ENCODE measurements around the gene SLC2A9. TPM values are rescaled to one million over a fixed set of nuclear protein-coding genes. Genes with fewer than 3 reads are reported as not detected.

SLC2A9 gene
- total RNA-seq, 2 experiments from 2014 or later, result 0.55 to 0.83 TPM

- POLR2A ChIA-PET, result no interaction called here
- Mint-ChIP-seq H3K4me3 (no peak overlapping the region), H3K9me3 (peaks cover 4% of the 10 kb centered on the region), H3K27me3 (peaks cover 11% of the 10 kb centered on the region), H3K36me3 (ENCODE audit: low read depth) (no peaks in the 10 kb centered on the region), H3K27ac (no peak overlapping the region), H3K4me1 (no peaks in the 10 kb centered on the region)
- DNase-seq, result no peak
- CTCF ChIA-PET, result no interaction called here
Observed at GRCh38 chr4:9859810-9860209, 161.5 kb downstream of the SLC2A9 start.

- H3K27me3 Mint-ChIP-seq, result peaks cover 14% of the 10 kb centered on the region
- H3K27ac Mint-ChIP-seq, result no peak overlapping the region
- no peak overlapping the region for H3K4me3 Mint-ChIP-seq
- DNase-seq, result no peak
- H3K9me3 Mint-ChIP-seq, result peaks cover 2% of the 10 kb centered on the region
- H3K36me3 Mint-ChIP-seq (ENCODE audit: low read depth), result no peaks in the 10 kb centered on the region
- H3K4me1 Mint-ChIP-seq, result no peaks in the 10 kb centered on the region
- ChIA-PET POLR2A (no interaction called here), CTCF (no interaction called here)
Observed at GRCh38 chr4:9849538-9849920, 171.8 kb downstream of the SLC2A9 start.

GRCh38 chr4:9847968-9848748, 173.1 kb downstream of the SLC2A9 start:
- Mint-ChIP-seq H3K4me1 (no peaks in the 10 kb centered on the region), H3K27ac (no peak overlapping the region), H3K9me3 (peaks cover 2% of the 10 kb centered on the region), H3K4me3 (no peak overlapping the region), H3K36me3 (ENCODE audit: low read depth) (no peaks in the 10 kb centered on the region), H3K27me3 (peaks cover 2% of the 10 kb centered on the region)
- no peak for DNase-seq
- ChIA-PET CTCF (interaction anchor here (0.7 kb wide), 1 partner anchor 144 kb away, joined by 4 read pairs; no protein-coding TSS in a partner anchor), POLR2A (no interaction called here)

- Mint-ChIP-seq H3K36me3 (ENCODE audit: low read depth) (no peaks in the 10 kb centered on the region), H3K9me3 (peaks cover 9% of the 10 kb centered on the region), H3K27me3 (peaks cover 11% of the 10 kb centered on the region), H3K27ac (no peak overlapping the region), H3K4me3 (no peak overlapping the region), H3K4me1 (no peaks in the 10 kb centered on the region)
- CTCF ChIA-PET, result interaction anchor here (1.1 kb wide), 1 partner anchor 169 kb away, joined by 3 read pairs; no protein-coding TSS in a partner anchor
- POLR2A ChIA-PET, result no interaction called here
- no peak for DNase-seq
Observed at GRCh38 chr4:9845791-9846493, 175.4 kb downstream of the SLC2A9 start.

- Mint-ChIP-seq H3K9me3 (peaks cover 18% of the 10 kb centered on the region), H3K27ac (no peak overlapping the region), H3K27me3 (peaks cover 34% of the 10 kb centered on the region), H3K4me1 (no peaks in the 10 kb centered on the region), H3K4me3 (no peak overlapping the region), H3K36me3 (ENCODE audit: low read depth) (peaks cover 3% of the 10 kb centered on the region)
- CTCF ChIA-PET, result no interaction called here
- no peak for DNase-seq
- POLR2A ChIA-PET, result no interaction called here
Observed at GRCh38 chr4:9841072-9841471, 180.2 kb downstream of the SLC2A9 start.

- Mint-ChIP-seq H3K36me3 (ENCODE audit: low read depth) (peaks cover 3% of the 10 kb centered on the region), H3K9me3 (peaks cover 7% of the 10 kb centered on the region), H3K27me3 (peaks cover 39% of the 10 kb centered on the region), H3K27ac (no peak overlapping the region), H3K4me3 (no peak overlapping the region), H3K4me1 (no peaks in the 10 kb centered on the region)
- CTCF ChIA-PET, result no interaction called here
- POLR2A ChIA-PET, result no interaction called here
- no peak for DNase-seq
Observed at GRCh38 chr4:9835430-9835829, 185.9 kb downstream of the SLC2A9 start.

- H3K27ac Mint-ChIP-seq, result no peak overlapping the region
- H3K4me1 Mint-ChIP-seq, result no peaks in the 10 kb centered on the region
- no peak for DNase-seq
- peaks cover 3% of the 10 kb centered on the region for H3K9me3 Mint-ChIP-seq
- ChIA-PET POLR2A (no interaction called here), CTCF (no interaction called here)
- H3K27me3 Mint-ChIP-seq, result peaks cover 39% of the 10 kb centered on the region
- H3K36me3 Mint-ChIP-seq (ENCODE audit: low read depth), result no peaks in the 10 kb centered on the region
- H3K4me3 Mint-ChIP-seq, result no peak overlapping the region
Observed at GRCh38 chr4:9833421-9833820, 187.9 kb downstream of the SLC2A9 start.

- Mint-ChIP-seq H3K4me1 (no peaks in the 10 kb centered on the region), H3K27me3 (peaks cover 42% of the 10 kb centered on the region), H3K27ac (no peak overlapping the region), H3K4me3 (no peak overlapping the region), H3K36me3 (ENCODE audit: low read depth) (no peaks in the 10 kb centered on the region), H3K9me3 (peaks cover 3% of the 10 kb centered on the region)
- ChIA-PET POLR2A (no interaction called here), CTCF (interaction anchor here (1.4 kb wide), 1 partner anchor 182 kb away, joined by 5 read pairs; no protein-coding TSS in a partner anchor)
- no peak for DNase-seq
Observed at GRCh38 chr4:9832640-9833039, 188.7 kb downstream of the SLC2A9 start.

GRCh38 chr4:9826551-9826950, 194.7 kb downstream of the SLC2A9 start:
- POLR2A ChIA-PET, result no interaction called here

GRCh38 chr4:9825049-9825448, 196.2 kb downstream of the SLC2A9 start:
- peaks cover 48% of the 10 kb centered on the region for H3K27me3 Mint-ChIP-seq
- POLR2A ChIA-PET, result interaction anchor here (0.7 to 2.1 kb wide), 2 partner anchors 114 to 271 kb away, joined by 3 to 5 read pairs; no protein-coding TSS in a partner anchor
- no peak overlapping the region for H3K4me3 Mint-ChIP-seq
- peak; percentile 61 for DNase-seq
- CTCF ChIA-PET, result interaction anchor here (1.0 to 3.3 kb wide), 4 partner anchors 111 to 194 kb away, joined by 3 to 12 read pairs (median 4); no protein-coding TSS in a partner anchor
- H3K4me1 Mint-ChIP-seq, result peaks cover 26% of the 10 kb centered on the region
- no peaks in the 10 kb centered on the region for H3K36me3 Mint-ChIP-seq (ENCODE audit: low read depth)
- peaks cover 5% of the 10 kb centered on the region for H3K9me3 Mint-ChIP-seq
- peak overlapping the region; percentile 32 for H3K27ac Mint-ChIP-seq

More at GRCh38 chr4:9826551-9826950, 194.7 kb downstream of the SLC2A9 start:
- Mint-ChIP-seq H3K4me3 (no peak overlapping the region), H3K27ac (no peak overlapping the region), H3K36me3 (ENCODE audit: low read depth) (no peaks in the 10 kb centered on the region), H3K9me3 (peaks cover 5% of the 10 kb centered on the region), H3K4me1 (peaks cover 26% of the 10 kb centered on the region), H3K27me3 (peaks cover 45% of the 10 kb centered on the region)
- CTCF ChIA-PET, result interaction anchor here (1.3 kb wide), 1 partner anchor 110 kb away, joined by 4 read pairs; no protein-coding TSS in a partner anchor
- no peak for DNase-seq

- no peak for DNase-seq
- no peaks in the 10 kb centered on the region for H3K36me3 Mint-ChIP-seq (ENCODE audit: low read depth)
- H3K9me3 Mint-ChIP-seq, result no peaks in the 10 kb centered on the region
- H3K27me3 Mint-ChIP-seq, result peaks cover 56% of the 10 kb centered on the region
- CTCF ChIA-PET, result no interaction called here
- H3K4me1 Mint-ChIP-seq, result peaks cover 22% of the 10 kb centered on the region
- H3K27ac Mint-ChIP-seq, result no peak overlapping the region
- POLR2A ChIA-PET, result no interaction called here
- H3K4me3 Mint-ChIP-seq, result no peak overlapping the region
Observed at GRCh38 chr4:9820343-9820742, 201.0 kb downstream of the SLC2A9 start.

- H3K4me3 Mint-ChIP-seq, result no peak overlapping the region
- H3K27ac Mint-ChIP-seq, result no peak overlapping the region
- H3K27me3 Mint-ChIP-seq, result peaks cover 64% of the 10 kb centered on the region
- no peaks in the 10 kb centered on the region for H3K9me3 Mint-ChIP-seq
- DNase-seq, result no peak
- peaks cover 22% of the 10 kb centered on the region for H3K4me1 Mint-ChIP-seq
- H3K36me3 Mint-ChIP-seq (ENCODE audit: low read depth), result no peaks in the 10 kb centered on the region
- ChIA-PET CTCF (no interaction called here), POLR2A (no interaction called here)
Observed at GRCh38 chr4:9816285-9816684, 205.0 kb downstream of the SLC2A9 start.

GRCh38 chr4:9812501-9813340, 208.6 kb downstream of the SLC2A9 start:
- ChIA-PET CTCF (interaction anchor here (1.4 kb wide), 1 partner anchor 203 kb away, joined by 6 read pairs; no protein-coding TSS in a partner anchor), POLR2A (no interaction called here)
- peak overlapping the region; percentile 16 for H3K27ac Mint-ChIP-seq
- no peak overlapping the region for H3K4me3 Mint-ChIP-seq
- no peaks in the 10 kb centered on the region for H3K9me3 Mint-ChIP-seq
- peak; percentile 37 for DNase-seq
- peaks cover 22% of the 10 kb centered on the region for H3K4me1 Mint-ChIP-seq
- H3K36me3 Mint-ChIP-seq (ENCODE audit: low read depth), result no peaks in the 10 kb centered on the region
- peaks cover 70% of the 10 kb centered on the region for H3K27me3 Mint-ChIP-seq
